Body of pancreas (tissue), 4 donors: ENCODE data around the gene FAM234A. TPM values are rescaled to one million over a fixed set of nuclear protein-coding genes. Genes with fewer than 3 reads are reported as not detected.

Source experiments
- ATAC-seq: fragments of 150-250 bp; one replicate; pipeline ENCODE4 v1.9.1; 2016
- DNase-seq, 4 donors: peaks; one replicate each; pipeline ENCODE4 v3.0.0-alpha.2; 2019
- H3K27ac ChIP-seq, 4 donors: fragments of 200-600 bp; sonication (generic); 1 replicate in 3 of 4; 2 replicates in 1 of 4; pipeline versions ENCODE4 v1.5.1 to v1.6.1; 2016 to 2019; ENCODE audit warnings: mild to moderate bottlenecking in 1 of 4, mixed read lengths in 1 of 4, moderate library complexity in 1 of 4
- H3K27me3 ChIP-seq, 2 donors: fragments of 200-600 bp; sonication (generic); one replicate each; pipeline ENCODE4 v1.6.0; 2016; ENCODE audit warnings: mild to moderate bottlenecking in 1 of 2
- H3K36me3 ChIP-seq, 2 donors: fragments of 200-600 bp; sonication (generic); replicated peaks in 1 of 2; 2 replicates each; pipeline ENCODE4 v1.5.1; 2016; ENCODE audit warnings: low read depth in 2 of 2; ENCODE audit not compliant: insufficient read depth in 1 of 2
- H3K4me1 ChIP-seq: fragments of 200-600 bp; sonication (generic); one replicate; pipeline ENCODE4 v1.6.0; 2016
- H3K4me3 ChIP-seq, 2 donors: fragments of 200-600 bp; sonication (generic); 1 replicate in 1 of 2; 2 replicates in 1 of 2; pipeline ENCODE4 v1.5.1; 2016 to 2019
- H3K9me3 ChIP-seq, 3 donors: fragments of 200-600 bp; sonication (generic); 1 replicate in 2 of 3; 2 replicates in 1 of 3; pipeline ENCODE4 v1.5.1; 2016
- CTCF ChIP-seq, 7 experiments: fragments of 450-650 bp in 4 of 7; fragments of 200-600 bp in 3 of 7; sonication (generic) in 3 of 7; IDR thresholded peaks; one replicate each; pipeline ENCODE4 v1.5.1; 2016 to 2019; ENCODE audit warnings: antibody characterized with exemption in 7 of 7
- POLR2A ChIP-seq, 3 donors: fragments of 450-650 bp; IDR thresholded peaks; one replicate each; pipeline ENCODE4 v1.6.1; 2016; ENCODE audit warnings: antibody characterized with exemption in 3 of 3, mild to moderate bottlenecking in 2 of 3
- WGBS, 2 donors: methylation state at CpG; one replicate each; pipeline ENCODE4 v1.1.5; 2017; 5-methylcytosine and 5-hydroxymethylcytosine counted together
- intact Hi-C: fragments of 100-400 bp; cut with DNase I; formaldehyde crosslinking; loops from one replicate; pipeline ENCODE4 v1.15.1; 2023
- total RNA-seq, 2 donors: library from RNA; depleted of rRNA; stranded (reverse); fragments of >200 nt; gene quantifications; one replicate each; pipeline ENCODE4 v1.1.0, GENCODE V29; 2016

FAM234A gene
- total RNA-seq, 2 donors from 2014 or later: 44.2 to 50.8 TPM

GRCh38 chr16:188674-189073 lies 45.9 kb upstream of the FAM234A start:
- Histone ChIP-seq H3K9me3 (no peaks in the 10 kb centered on the region), H3K27ac (no peak overlapping the region), H3K4me1 (no peaks in the 10 kb centered on the region), H3K36me3 (peaks cover 0 to 41% of the 10 kb centered on the region in 2 donors), H3K4me3 (no peak overlapping the region), H3K27me3 (no peaks in the 10 kb centered on the region)
- DNase-seq: no peak
- intact Hi-C loops: no loop called here
- no peak for ATAC-seq
- TF ChIP-seq CTCF (IDR thresholded peaks at IDR 0.05): no peak
- no peak for TF ChIP-seq POLR2A (IDR thresholded peaks at IDR 0.05)
- 71 to 82% methylated on average over 3 to 8 of the region's 8 CpGs for WGBS, 2 donors

- Histone ChIP-seq H3K9me3 (no peaks in the 10 kb centered on the region), H3K4me3 (no peak overlapping the region), H3K27me3 (no peaks in the 10 kb centered on the region), H3K27ac (no peak overlapping the region), H3K4me1 (no peaks in the 10 kb centered on the region), H3K36me3 (peaks cover 0 to 41% of the 10 kb centered on the region in 2 donors)
- ATAC-seq: no peak
- 89 to 91% methylated on average over 23 to 34 of the region's 34 CpGs for WGBS, 2 donors
- no peak for DNase-seq
- intact Hi-C loops: no loop called here
- TF ChIP-seq CTCF (IDR thresholded peaks at IDR 0.05) (no peak), POLR2A (IDR thresholded peaks at IDR 0.05) (no peak)
These were observed 44.9 kb upstream of the FAM234A start for GRCh38 chr16:189604-190186.

- no peaks in the 10 kb centered on the region for H3K9me3 ChIP-seq
- intact Hi-C loops: no loop called here
- no peaks in the 10 kb centered on the region for H3K4me1 ChIP-seq
- 84 to 89% methylated on average over 4 of the region's 4 CpGs for WGBS, 2 donors
- no peak for TF ChIP-seq POLR2A (IDR thresholded peaks at IDR 0.05)
- TF ChIP-seq CTCF (IDR thresholded peaks at IDR 0.05): no peak
- DNase-seq (no peak), ATAC-seq (no peak)
- H3K4me3 ChIP-seq: no peak overlapping the region
- H3K27ac ChIP-seq: no peak overlapping the region
- H3K36me3 ChIP-seq: peaks cover 0 to 52% of the 10 kb centered on the region in 2 donors
- no peaks in the 10 kb centered on the region for H3K27me3 ChIP-seq
These were observed 42.8 kb upstream of the FAM234A start for GRCh38 chr16:191831-192230.

GRCh38 chr16:192686-193085 lies 41.9 kb upstream of the FAM234A start:
- ATAC-seq (no peak), DNase-seq (no peak)
- H3K27me3 ChIP-seq: no peaks in the 10 kb centered on the region
- H3K27ac ChIP-seq: no peak overlapping the region
- intact Hi-C loops: no loop called here
- TF ChIP-seq POLR2A (IDR thresholded peaks at IDR 0.05): no peak
- no peak for TF ChIP-seq CTCF (IDR thresholded peaks at IDR 0.05)
- no peaks in the 10 kb centered on the region for H3K4me1 ChIP-seq
- H3K4me3 ChIP-seq: no peak overlapping the region
- H3K9me3 ChIP-seq: no peaks in the 10 kb centered on the region
- H3K36me3 ChIP-seq: peaks cover 6 to 50% of the 10 kb centered on the region in 2 donors
- WGBS, 2 donors: 92 to 94% methylated on average over 11 of the region's 11 CpGs

- H3K4me1 ChIP-seq: no peaks in the 10 kb centered on the region
- no peaks in the 10 kb centered on the region for H3K9me3 ChIP-seq
- intact Hi-C loops: no loop called here
- H3K27me3 ChIP-seq: no peaks in the 10 kb centered on the region
- TF ChIP-seq CTCF (IDR thresholded peaks at IDR 0.05) (no peak), POLR2A (IDR thresholded peaks at IDR 0.05) (no peak)
- no peak overlapping the region for H3K4me3 ChIP-seq
- peaks cover 10 to 52% of the 10 kb centered on the region in 2 donors for H3K36me3 ChIP-seq
- WGBS, 2 donors: 88 to 92% methylated on average over 15 of the region's 15 CpGs
- DNase-seq (no peak), ATAC-seq (no peak)
- H3K27ac ChIP-seq: no peak overlapping the region
These were observed 41.2 kb upstream of the FAM234A start for GRCh38 chr16:193441-193840.
